GM12878 (cell line): ENCODE results near the gene ZPBP. TPM values are rescaled to one million over a fixed set of nuclear protein-coding genes. Genes with fewer than 3 reads are reported as not detected.

Experiments used
- ATAC-seq: fragments of 200-7000 bp; cut with Tn5 transposase; 3 replicates; pipeline ENCODE4 v1.9.1; 2020; ENCODE audit warnings: mild to moderate bottlenecking, moderate library complexity
- BruUV-seq: library from RNA; stranded (reverse); fragments of 400-500 nt; replicated peaks from 2 replicates; lab custom pipeline; 2021; lab: Mats Ljungman, UMichigan
- CTCF ChIA-PET: fragments of 300-600 bp; sonication (Branson Sonifier 250); formaldehyde crosslinking; extraction: SDS; loops from one replicate; lab custom pipeline; 2021; ENCODE audit warnings: inconsistent platforms; lab: Yijun Ruan, JAX
- POLR2A ChIA-PET: fragments of 350-600 bp; formaldehyde crosslinking; extraction: SDS; loops from one replicate; lab custom pipeline; 2021; ENCODE audit warnings: inconsistent platforms; lab: Charles Lee
- RAD21 ChIA-PET: fragments of 300-600 bp; sonication (Branson Sonifier 250); formaldehyde crosslinking; loops from one replicate; lab custom pipeline; 2023; ENCODE audit warnings: antibody characterized with exemption; ENCODE audit not compliant: unreplicated experiment; lab: Charles Lee
- SMC1A ChIA-PET: fragments of 300-600 bp; sonication (Branson Sonifier 250); formaldehyde crosslinking; loops from one replicate; lab custom pipeline; 2023; ENCODE audit not compliant: unreplicated experiment, uncharacterized antibody; lab: Charles Lee
- DNase-seq: peaks from one replicate; pipeline ENCODE4 v3.0.0-alpha.2; 2011; ENCODE audit warnings: low read depth, low spot score
- FAIRE-seq: peaks from 3 replicates; lab custom pipeline; 2011; peaks lifted over from hg19 to GRCh38; lab: Jason Lieb, UNC
- H2AFZ ChIP-seq: 2 replicates; pipeline ENCODE4 v1.6.0; 2011; ENCODE audit warnings: low read depth, low read length, control low read depth; ENCODE audit not compliant: control insufficient read depth
- H3K27ac ChIP-seq: 2 replicates; pipeline ENCODE4 v1.5.1; 2011; ENCODE audit warnings: control low read depth; ENCODE audit not compliant: control insufficient read depth, insufficient read depth
- H3K27me3 ChIP-seq, 2 experiments: replicated peaks in 1 of 2; 2 replicates each; pipeline versions ENCODE4 v1.6.0 to v1.6.1; 2011; ENCODE audit warnings: low read length in 1 of 2; ENCODE audit not compliant: control insufficient read depth in 2 of 2, insufficient read depth in 2 of 2
- H3K36me3 ChIP-seq, 2 experiments: 2 replicates each; pipeline ENCODE4 v1.5.1; 2011; ENCODE audit warnings: low read length in 1 of 2; ENCODE audit not compliant: control insufficient read depth in 2 of 2, insufficient read depth in 2 of 2
- H3K4me1 ChIP-seq: 2 replicates; pipeline ENCODE4 v1.6.1; 2011; ENCODE audit warnings: mild to moderate bottlenecking, low read length, moderate library complexity, mixed read lengths; ENCODE audit not compliant: control insufficient read depth, insufficient read depth
- H3K4me2 ChIP-seq: 2 replicates; pipeline ENCODE4 v1.6.0; 2011; ENCODE audit warnings: control low read depth; ENCODE audit not compliant: control insufficient read depth, insufficient read depth
- H3K4me3 ChIP-seq: fragments of 200-600 bp; sonication (generic); 2 replicates; pipeline ENCODE4 v1.5.1; 2016
- H3K79me2 ChIP-seq: 2 replicates; pipeline ENCODE4 v1.6.0; 2011; ENCODE audit warnings: low read length; ENCODE audit not compliant: control insufficient read depth, insufficient read depth
- H3K9ac ChIP-seq: 2 replicates; pipeline ENCODE4 v1.8.0; 2011; ENCODE audit warnings: low read length, control low read depth, mixed read lengths; ENCODE audit not compliant: control insufficient read depth, insufficient read depth
- H3K9me3 ChIP-seq: replicated peaks from 3 replicates; pipeline ENCODE4 v1.5.1; 2011; ENCODE audit warnings: mild to moderate bottlenecking, low read length; ENCODE audit not compliant: control insufficient read depth, insufficient read depth
- H4K20me1 ChIP-seq: 2 replicates; pipeline ENCODE4 v1.6.0; 2011; ENCODE audit not compliant: control insufficient read depth, insufficient read depth
- CTCF ChIP-seq, 3 experiments: IDR thresholded peaks in 2 of 3; conservative IDR thresholded peaks in 1 of 3; 2 replicates each; pipeline ENCODE4 v1.5.1; 2011; ENCODE audit warnings: low read depth in 3 of 3, low read length in 3 of 3, mild to moderate bottlenecking in 3 of 3, control low read depth in 2 of 3, moderate library complexity in 2 of 3, inconsistent platforms in 1 of 3, mixed read lengths in 1 of 3; ENCODE audit not compliant: control insufficient read depth in 2 of 3, insufficient read depth in 1 of 3; ENCODE audit errors: extremely low read depth in 1 of 3
- DPF2 ChIP-seq: fragments of 450-650 bp; IDR thresholded peaks from 2 replicates; pipeline ENCODE4 v1.6.1; 2017; ENCODE audit warnings: mild to moderate bottlenecking
- LARP7 ChIP-seq: fragments of 450-650 bp; IDR thresholded peaks from 2 replicates; pipeline ENCODE4 v1.6.1; 2017; ENCODE audit warnings: mild to moderate bottlenecking
- MYB ChIP-seq: fragments of 150-350 bp; IDR thresholded peaks from 2 replicates; pipeline ENCODE4 v1.6.1; 2014; ENCODE audit warnings: mild to moderate bottlenecking, low read depth, low read length, borderline replicate concordance
- RAD21 ChIP-seq: IDR thresholded peaks from 2 replicates; pipeline ENCODE4 v1.6.1; 2011; ENCODE audit warnings: mild to moderate bottlenecking, low read depth, low read length, moderate library complexity; ENCODE audit not compliant: insufficient read depth
- ZZZ3 ChIP-seq: IDR thresholded peaks from 2 replicates; pipeline ENCODE4 v1.6.1; 2011; ENCODE audit warnings: low read depth; ENCODE audit not compliant: control insufficient read depth, insufficient read length
- WGBS: methylation state at CpG from one replicate; pipeline ENCODE4 v1.1.6; 2016; ENCODE audit warnings: low lambda C conversion rate; ENCODE audit not compliant: insufficient replicate concordance, insufficient coverage; ENCODE audit errors: missing lambda C conversion rate; 5-methylcytosine and 5-hydroxymethylcytosine counted together
- in situ Hi-C: fragments of 300-500 bp; cut with MboI; formaldehyde crosslinking; loops from 9 replicates; pipeline ENCODE4 v1.14.3; 2018; ENCODE audit warnings: mixed read lengths
- intact Hi-C: fragments of 100-400 bp; cut with micrococcal nuclease; formaldehyde crosslinking; loops from one replicate; pipeline ENCODE4 v1.14.2; 2022; ENCODE audit not compliant: unreplicated experiment
- polyA plus RNA-seq, 11 experiments: library from polyadenylated mRNA; depleted of rRNA in 4 of 11; unstranded in 6 of 11; stranded (reverse) in 5 of 11; fragments of >200 nt; fragmentation: Nextera tagmentation in 4 of 11; fragmentation: Illumina TruSeq in 1 of 11; extraction: Ambion mirVana in 4 of 11; extraction: Trizol in 1 of 11; gene quantifications; 1 replicate in 1 of 11; 2 replicates in 10 of 11; pipeline versions ENCODE4 v1.2.1 to v1.2.3, GENCODE V29; 2011 to 2016; ENCODE audit warnings: inconsistent platforms in 2 of 11, missing spikeins in 2 of 11, low read depth in 1 of 11
- total RNA-seq, 4 experiments: library from RNA; depleted of rRNA in 3 of 4; stranded (reverse); fragments of >200 nt in 3 of 4; fragmentation: Illumina TruSeq in 1 of 4; extraction: Trizol in 1 of 4; gene quantifications; 2 replicates each; pipeline versions ENCODE4 v1.2.1 to v1.2.3, GENCODE V29; 2013 to 2021

The ZPBP gene
- total and polyA plus RNA-seq, 10 of the 15 experiments (the other 5 are each of a cell fraction or from before 2014, with no cell fraction given) = not detected

- no peak for TF ChIP-seq LARP7
Measured at GRCh38 chr7:50119815-50120637, 27.0 kb upstream of the ZPBP start (continued).

- Histone ChIP-seq H3K27ac (no peak overlapping the region), H3K36me3 (no peaks in the 10 kb centered on the region), H3K4me3 (no peak overlapping the region), H3K4me1 (no peaks in the 10 kb centered on the region), H2AFZ (no peak overlapping the region), H3K9me3 (no peaks in the 10 kb centered on the region; the same call in 2 of the 3 replicates), H3K79me2 (no peaks in the 10 kb centered on the region), H3K27me3 (no peaks in the 10 kb centered on the region)
- no peak for DNase-seq
- CTCF ChIA-PET = interaction anchor here (0.9 to 3.1 kb wide), 7 partner anchors 8 to 1048 kb away, joined by 3 to 17 read pairs (median 4); partner anchors contain the start of gene ZPBP
- in situ Hi-C loops = no loop called here
- RAD21 ChIA-PET = no interaction called here
- POLR2A ChIA-PET = no interaction called here
- BruUV-seq = no TSS peak
- WGBS = 0% methylated on average over 2 of the region's 2 CpGs
- TF ChIP-seq CTCF (IDR thresholded peaks at IDR 0.05 in 2 of 3, conservative IDR thresholded peaks at IDR 0.05 in 1 of 3; ENCODE audit: control insufficient read depth in 2 of 3, extremely low read depth in 1 of 3, insufficient read depth in 1 of 3, low read depth in 3 of 3, low read length in 3 of 3) = 0 out of 6 replicates have a peak, but pooled peaks of 1 of the 3 experiments have one; percentile 4
- TF ChIP-seq RAD21 = 0 out of 2 replicates have a peak, but pooled peaks have one; percentile 6
- no peak for TF ChIP-seq ZZZ3
- no peak for TF ChIP-seq MYB
- TF ChIP-seq DPF2 = no peak
- TF ChIP-seq, all 136 proteins: peak for 2
- Histone ChIP-seq H4K20me1 (no peaks in the 10 kb centered on the region), H3K4me2 (no peak overlapping the region), H3K9ac (no peak overlapping the region)
- ATAC-seq = no peak; the same call in 2 of the 3 replicates
- SMC1A ChIA-PET = interaction anchor here (2.4 to 3.0 kb wide), 3 partner anchors 18 to 23 kb away, joined by 9 to 11 read pairs (median 9); no protein-coding TSS in a partner anchor
- FAIRE-seq = no peak
- intact Hi-C loops = no loop called here
Measured at GRCh38 chr7:50112250-50112649, 19.2 kb upstream of the ZPBP start.
